Frontal cortex (tissue), 4 donors: ENCODE measurements around the gene SGCE. TPM values are rescaled to one million over a fixed set of nuclear protein-coding genes. Genes with fewer than 3 reads are reported as not detected.
A peak's percentile ranks its signal among the peaks of the same experiment; 100 is the strongest.
"Not testable (repeated sequence)": the region's sequence is repeated elsewhere in the genome, so short reads cannot be mapped to it uniquely, and the experiment has no call there.

Experiments used
- DNase-seq, 2 donors: peaks; one replicate each; pipeline ENCODE4 v3.0.0; 2012; ENCODE audit warnings: low spot score in 2 of 2
- FAIRE-seq: peaks from 2 replicates; lab custom pipeline; 2012; peaks lifted over from hg19 to GRCh38; lab: Jason Lieb, UNC
- total RNA-seq: library from RNA; depleted of rRNA; stranded (reverse); fragments of >200 nt; gene quantifications from one replicate; pipeline ENCODE4 v1.2.3, GENCODE V29; 2014
- donor health status: control.
- donor health status: control.
- donor health status: control.

The SGCE gene
- total RNA-seq, result 69.7 TPM

DNA sequence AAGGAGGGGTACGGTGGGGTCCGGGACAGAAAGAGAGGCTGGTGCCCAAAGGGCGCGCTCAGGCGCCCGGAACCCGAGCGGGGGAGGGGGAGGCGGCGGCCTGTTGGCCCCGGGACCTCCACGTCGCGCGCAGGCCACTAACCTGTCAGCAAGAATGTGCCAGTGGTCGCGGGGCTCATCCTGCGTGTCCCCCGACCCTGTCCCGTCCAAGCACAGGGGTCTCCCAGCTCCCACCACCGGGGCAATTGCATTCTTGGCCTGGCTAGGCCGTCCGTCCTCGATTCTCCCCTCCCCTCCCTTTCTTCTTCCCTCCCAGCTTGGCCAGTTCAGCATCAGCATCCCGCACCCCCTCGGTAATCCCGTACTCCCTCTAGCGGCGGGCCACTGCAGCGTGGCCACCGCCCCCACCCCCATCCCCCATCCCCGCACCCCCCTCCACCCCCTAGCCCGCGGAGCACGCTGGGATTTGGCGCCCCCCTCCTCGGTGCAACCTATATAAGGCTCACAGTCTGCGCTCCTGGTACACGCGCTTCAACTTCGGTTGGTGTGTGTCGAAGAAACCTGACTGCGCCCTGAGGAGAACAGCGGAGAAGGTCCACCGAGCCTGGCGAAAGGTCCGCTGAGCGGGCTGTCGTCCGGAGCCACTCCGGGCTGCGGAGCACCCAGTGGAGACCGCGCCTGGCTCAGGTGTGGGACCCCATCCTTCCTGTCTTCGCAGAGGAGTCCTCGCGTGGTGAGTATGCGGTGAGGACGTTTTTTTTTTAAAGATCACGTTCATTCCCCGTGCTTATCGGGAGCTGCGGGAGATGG lies at the start of gene SGCE:
Gene SGCE, minus strand, starts transcription at position 286 of the 810 bp plus-strand sequence. Its CDS starts 35 bp downstream, at position 251.
- FAIRE-seq (no peak), DNase-seq (peak; percentile 48 to 68)

DNA sequence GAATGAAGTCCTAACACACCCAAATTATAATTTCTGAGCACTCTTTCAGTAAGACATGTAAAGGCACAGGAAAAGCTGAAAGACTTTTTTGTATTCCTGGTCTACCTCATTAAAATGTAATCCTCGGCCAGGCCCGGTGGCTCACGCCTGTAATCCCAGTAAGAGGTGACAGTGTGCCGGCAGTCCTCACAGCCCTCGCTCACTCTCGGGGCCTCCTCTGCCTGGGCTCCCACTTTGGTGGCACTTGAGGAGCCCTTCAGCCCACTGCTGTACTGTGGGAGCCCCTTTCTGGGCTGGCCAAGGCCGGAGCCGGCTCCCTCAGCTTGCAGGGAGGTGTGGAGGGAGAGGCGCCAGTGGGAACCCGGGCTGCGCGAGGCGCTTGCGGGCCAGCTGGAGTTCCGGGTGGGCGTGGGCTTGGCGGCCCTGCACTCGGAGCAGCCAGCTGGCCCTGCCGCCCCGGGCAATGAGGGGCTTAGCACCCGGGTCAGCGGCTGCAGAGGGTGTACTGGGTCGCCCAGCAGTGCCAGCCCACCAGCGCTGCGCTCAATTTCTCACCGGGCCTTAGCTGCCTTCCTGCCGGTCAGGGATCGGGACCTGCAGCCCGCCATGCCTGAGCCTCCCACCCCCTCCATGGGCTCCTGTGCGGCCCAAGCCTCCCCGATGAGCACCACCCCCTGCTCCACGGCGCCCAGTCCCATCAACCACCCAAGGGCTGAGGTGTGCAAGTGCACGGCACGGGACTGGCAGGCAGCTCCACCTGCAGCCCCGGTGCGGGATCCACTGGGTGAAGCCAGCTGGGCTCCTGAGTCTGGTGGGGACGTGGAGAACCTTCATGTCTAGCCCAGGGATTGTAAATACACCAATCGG lies 49.5 kb upstream of the SGCE start:
- FAIRE-seq, DNase-seq: not testable (repeated sequence)

- DNase-seq (no peak), FAIRE-seq (no peak)
Observed at GRCh38 chr7:94701555-94701973, 45.6 kb upstream of the SGCE start.

DNA sequence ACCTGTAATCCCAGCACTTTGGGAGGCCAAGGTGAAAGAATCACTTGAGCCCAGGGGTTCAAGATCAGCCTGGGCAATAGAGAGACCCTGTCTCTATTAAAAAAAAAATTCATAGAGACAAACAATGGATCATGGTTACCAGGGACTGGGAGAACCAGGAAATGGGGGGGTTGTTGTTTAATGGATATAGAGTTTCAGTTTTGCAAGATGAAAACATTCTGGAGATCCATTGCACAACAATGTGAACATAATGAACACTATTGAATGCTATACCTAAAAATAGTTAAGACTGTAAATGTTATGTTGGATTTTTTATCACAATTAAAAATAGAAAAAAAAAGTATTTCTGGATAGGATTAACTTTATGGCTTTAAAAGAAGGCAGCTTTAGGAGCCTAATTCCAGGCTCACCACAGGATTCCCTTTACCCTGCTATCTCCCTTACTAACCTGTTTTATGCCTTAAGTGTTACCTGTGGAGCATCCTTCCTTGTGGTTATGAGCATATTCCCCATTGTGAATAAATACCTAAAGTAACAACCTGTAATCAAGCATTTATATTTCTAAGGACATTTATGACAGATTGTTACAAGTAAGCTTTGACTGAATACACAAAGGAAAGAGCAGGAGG lies 45.1 kb upstream of the SGCE start:
- no peak for FAIRE-seq
- DNase-seq, result no peak

DNA sequence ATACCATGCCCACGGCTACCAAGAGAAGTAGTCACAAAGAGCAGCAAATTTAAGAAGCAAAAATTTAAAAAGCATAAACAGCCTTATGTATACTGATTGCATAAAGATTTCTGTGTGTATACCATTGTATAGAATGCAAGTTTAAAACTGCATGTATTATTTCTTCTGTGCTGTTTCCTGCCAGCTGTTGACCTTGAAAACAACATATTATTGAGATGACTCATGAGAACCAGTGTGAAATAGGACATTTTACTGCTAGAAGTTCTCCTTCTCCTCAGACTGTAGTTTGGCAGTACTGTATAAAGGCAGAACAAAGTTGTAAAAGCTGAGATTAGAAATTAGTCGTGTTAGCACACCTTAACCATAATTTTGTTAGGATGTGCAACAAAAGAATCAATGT lies 42.3 kb upstream of the SGCE start:
- FAIRE-seq (no peak), DNase-seq (no peak)

DNA sequence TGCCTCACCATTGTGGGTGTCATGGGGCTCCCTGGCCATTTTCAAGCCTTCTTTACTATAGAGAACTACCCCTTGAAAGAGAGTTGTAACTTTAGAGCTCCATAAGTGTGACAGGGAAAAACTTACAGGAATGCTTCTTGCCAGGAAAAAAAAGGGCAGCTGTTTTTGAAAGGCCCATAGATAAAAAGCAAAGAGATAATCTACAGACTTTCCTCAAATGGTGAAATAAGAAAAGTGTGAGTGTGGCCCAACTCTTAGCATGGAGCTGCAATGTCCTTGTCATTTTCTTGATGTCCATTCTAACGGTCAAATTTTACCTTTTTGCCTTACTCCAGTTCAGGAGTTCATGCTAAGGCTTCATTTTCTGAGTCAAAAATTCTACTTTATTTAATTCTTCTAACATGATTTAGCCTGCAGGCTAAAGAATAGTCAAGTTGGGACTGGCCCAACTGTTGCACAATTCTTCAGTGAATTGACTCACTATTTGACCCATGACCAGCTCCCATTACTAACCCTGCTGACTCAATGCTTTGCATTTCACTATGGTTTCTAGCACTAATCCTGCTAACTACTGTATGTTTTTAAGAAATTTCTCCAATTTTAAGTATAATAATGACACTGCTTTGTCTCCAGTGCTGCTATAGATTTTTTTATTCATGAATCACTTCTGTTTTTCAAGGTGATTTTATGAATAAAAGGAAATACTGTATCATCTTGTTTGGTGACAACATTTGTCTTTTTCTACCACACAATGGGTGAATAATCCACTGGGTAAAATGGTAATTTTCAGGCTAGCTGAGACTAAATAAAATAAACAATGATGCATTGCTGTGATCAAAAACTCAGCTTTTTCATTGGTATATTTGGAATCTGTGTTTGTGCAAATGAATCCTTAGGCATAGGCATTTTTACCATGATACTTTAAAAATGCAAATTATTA lies 41.4 kb upstream of the SGCE start:
- no peak for DNase-seq
- FAIRE-seq, result no peak

DNA sequence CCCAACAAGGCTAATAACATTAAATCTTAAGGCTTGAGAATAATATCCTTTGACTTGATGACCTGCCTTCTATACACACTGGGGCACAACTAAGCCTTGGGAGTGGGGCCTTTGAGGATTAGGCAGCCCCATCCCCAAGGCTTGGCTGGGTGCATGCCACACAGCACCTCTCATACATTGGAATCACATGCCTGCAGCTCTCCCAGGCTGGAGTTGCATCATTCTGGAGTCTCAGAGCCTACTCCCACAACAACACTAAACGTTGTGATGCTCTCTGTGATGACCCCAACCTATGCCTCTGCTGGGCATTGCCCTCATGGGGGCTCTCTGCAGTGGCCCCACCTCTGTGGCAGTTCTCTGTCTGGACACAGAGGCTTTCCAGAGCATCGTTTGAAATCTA lies 31.9 kb upstream of the SGCE start:
- FAIRE-seq, result no peak
- no peak for DNase-seq

- DNase-seq (no peak), FAIRE-seq (no peak)
Observed at GRCh38 chr7:94687076-94687475, 31.1 kb upstream of the SGCE start.

GRCh38 chr7:94683066-94683465 lies 27.1 kb upstream of the SGCE start:
- DNase-seq (no peak), FAIRE-seq (no peak)

GRCh38 chr7:94679358-94679757 lies 23.4 kb upstream of the SGCE start:
- FAIRE-seq, result no peak

GRCh38 chr7:94676431-94676830 lies 20.5 kb upstream of the SGCE start:
- no peak for DNase-seq
- FAIRE-seq, result no peak

More at GRCh38 chr7:94679358-94679757, 23.4 kb upstream of the SGCE start:
- DNase-seq, result no peak

DNA sequence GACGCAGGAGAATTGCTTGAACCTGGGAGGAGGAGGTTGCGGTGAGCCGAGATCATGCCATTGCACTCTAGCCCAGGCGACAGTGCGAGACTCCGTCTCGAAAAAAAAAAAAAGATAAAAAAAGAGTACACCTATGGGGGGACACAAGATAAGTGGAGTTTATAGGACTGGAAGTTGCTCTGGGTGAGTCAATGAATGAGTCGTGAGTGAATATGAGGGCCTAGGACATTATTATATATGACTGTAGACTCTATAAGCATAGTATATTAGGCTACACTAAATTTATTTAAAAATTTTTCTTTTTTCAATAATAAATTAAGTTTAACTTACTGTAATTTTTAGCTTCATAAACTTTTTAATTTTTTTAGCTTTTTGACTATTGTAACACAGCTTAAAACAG lies 19.4 kb upstream of the SGCE start:
- DNase-seq, result no peak
- FAIRE-seq, result peak; percentile 88

GRCh38 chr7:94671444-94672235 lies 15.7 kb upstream of the SGCE start:
- DNase-seq (no peak), FAIRE-seq (no peak)

DNA sequence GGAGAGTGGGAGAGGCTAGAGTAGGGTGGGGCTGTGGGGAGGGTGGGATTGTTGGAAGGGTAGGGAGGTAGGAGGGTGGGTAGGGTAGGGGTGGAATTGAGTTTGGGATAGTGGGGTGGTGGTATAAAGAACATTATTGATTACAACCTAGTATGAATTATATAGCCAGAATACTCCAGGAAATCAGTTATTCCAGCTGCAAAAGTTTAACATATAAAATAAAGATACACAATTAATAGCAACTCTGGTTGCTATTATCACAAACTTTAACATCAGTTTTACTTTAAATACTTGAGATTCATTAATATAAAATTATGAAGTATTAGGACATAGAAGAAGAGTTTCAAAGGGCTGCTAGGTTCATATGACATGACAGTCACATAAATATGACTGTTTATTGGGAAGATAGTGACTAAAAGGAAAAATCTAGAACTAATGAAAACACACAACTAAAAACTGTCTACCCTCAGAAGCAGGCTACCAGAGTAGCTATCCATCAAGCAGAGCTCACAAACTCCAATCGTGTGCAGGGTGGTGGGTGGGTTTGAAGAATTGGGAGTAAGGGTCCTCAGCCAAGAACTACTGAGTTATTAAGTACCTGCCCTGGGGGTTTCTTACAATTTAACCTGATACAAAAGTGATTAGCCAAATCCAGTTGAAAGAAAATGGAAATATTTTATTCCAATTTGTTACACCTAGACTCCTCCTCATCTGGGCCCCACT lies 14.0 kb upstream of the SGCE start:
- no peak for FAIRE-seq
- DNase-seq, result no peak

DNA sequence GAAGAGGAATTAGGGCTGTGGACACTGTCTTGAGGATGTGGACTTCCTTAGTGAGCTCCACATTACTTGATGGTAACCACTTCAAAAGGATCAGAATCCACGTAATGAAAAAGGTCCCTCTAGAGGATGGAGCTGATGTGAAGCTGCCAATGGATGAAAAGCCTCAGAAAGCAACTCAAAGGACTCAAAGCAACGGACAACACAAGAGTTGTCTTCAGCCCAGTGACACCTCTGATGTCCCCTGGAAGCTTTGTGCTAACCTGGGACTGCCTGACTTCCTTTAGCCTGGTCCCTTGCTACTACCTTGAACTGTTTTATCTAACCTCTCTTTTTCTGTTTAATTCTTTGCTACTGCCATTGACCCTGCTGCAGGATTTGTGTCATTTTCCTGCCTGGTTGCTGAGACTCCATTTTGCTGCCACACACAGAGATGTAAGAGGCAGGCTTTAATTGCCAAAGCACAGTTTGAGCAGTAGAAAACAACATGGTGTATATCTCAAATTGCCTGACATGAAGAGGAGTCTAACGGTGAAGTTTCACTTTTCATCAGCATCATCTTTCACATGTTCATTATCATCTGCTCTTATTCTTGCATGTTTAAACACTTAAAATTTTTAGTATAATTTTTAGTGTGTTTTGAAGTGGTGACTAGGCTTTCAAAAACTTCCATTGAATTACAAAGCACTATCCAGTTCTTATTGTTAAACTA lies 11.1 kb upstream of the SGCE start:
- no peak for DNase-seq
- FAIRE-seq, result no peak

DNA sequence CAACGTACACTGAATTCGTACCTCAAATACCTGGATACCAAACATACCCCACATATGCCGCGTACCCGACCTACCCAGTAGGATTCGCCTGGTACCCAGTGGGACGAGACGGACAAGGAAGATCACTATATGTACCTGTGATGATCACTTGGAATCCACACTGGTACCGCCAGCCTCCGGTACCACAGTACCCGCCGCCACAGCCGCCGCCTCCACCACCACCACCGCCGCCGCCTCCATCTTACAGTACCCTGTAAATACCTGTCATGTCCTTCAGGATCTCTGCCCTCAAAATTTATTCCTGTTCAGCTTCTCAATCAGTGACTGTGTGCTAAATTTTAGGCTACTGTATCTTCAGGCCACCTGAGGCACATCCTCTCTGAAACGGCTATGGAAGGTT lies 9.5 kb upstream of the SGCE start:
- FAIRE-seq (no peak), DNase-seq (no peak)

DNA sequence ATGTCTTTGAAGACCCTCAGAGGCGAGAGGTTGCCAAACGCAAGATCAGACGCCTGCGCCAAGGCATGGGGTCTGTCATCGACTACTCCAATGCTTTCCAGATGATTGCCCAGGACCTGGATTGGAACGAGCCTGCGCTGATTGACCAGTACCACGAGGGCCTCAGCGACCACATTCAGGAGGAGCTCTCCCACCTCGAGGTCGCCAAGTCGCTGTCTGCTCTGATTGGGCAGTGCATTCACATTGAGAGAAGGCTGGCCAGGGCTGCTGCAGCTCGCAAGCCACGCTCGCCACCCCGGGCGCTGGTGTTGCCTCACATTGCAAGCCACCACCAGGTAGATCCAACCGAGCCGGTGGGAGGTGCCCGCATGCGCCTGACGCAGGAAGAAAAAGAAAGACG lies 8.1 kb upstream of the SGCE start:
- DNase-seq, result no peak
- FAIRE-seq, result no peak
